ENCODE results near the gene OCLN.
"Not testable (repeated sequence)": the region's sequence is repeated elsewhere in the genome, so short reads cannot be mapped to it uniquely, and the experiment has no call there.

Gene OCLN

GRCh38 chr5:69528035-69528434 lies 35.4 kb downstream of the OCLN start:
- DNase-seq (ENCODE audit: low read depth): no peak

DNA sequence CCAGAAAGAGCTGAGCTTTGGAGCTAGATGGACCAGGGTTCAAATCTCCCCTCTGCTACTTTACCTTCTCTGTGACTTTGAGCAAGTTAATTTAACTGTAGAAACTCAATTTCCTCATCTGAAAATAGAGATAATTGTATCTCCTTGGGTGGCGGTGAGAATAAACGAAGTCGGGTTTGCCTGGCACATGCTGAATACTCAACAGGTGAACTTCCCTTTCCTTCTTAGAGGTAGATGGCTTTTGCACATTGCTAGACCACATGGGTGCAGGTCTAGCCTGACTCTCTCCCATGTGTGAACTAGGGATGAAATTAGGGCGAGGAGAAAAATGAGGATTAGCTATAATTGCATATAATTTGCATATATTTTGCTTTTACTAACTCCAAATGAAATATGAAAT lies 36.0 kb downstream of the OCLN start:
- DNase-seq (ENCODE audit: low read depth): no peak

- no peak for DNase-seq (ENCODE audit: low read depth)
Observed at GRCh38 chr5:69530561-69531405, 38.2 kb downstream of the OCLN start.

DNA sequence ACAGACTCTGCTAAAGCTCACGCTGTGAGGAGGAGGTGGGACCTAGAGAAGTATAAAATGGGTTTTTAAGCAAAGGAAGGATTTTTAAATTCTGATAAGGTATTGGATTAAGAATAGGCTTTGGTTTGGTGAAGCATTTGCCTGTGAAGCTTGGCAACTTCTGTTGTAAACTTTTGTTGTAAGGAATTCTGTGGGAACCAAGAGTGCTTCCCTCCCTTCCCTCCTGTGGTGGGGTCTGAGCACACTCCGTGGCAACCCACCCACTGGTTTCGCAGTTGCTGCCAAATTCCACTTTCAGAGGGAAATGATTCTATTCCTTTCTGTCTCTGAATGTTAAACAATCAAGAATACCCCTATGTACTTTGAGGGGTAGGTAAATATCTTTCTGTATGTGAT lies 38.8 kb downstream of the OCLN start:
- DNase-seq (ENCODE audit: low read depth): no peak

DNA sequence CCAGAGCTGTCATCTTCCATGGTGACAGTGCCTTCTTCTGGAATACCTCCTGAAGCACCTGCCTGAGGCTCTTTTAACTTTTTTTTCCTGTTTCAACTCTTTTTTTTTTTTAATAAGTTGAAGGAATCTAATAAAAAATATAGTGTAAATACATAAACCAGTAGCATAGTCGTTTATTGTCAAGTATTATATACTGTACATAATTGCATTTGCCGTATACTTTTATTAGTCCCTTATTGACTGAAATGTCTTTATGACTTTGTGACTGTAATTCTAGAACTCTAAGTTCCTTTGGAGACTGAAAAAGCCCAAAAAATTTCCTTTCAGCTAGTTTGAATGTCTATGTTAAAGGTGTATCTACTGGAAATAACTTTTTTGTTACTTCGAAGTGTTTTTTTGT lies 45.3 kb downstream of the OCLN start:
- DNase-seq (ENCODE audit: low read depth): not testable (repeated sequence)

GRCh38 chr5:69538735-69539134 lies 46.1 kb downstream of the OCLN start:
- not testable (repeated sequence) for DNase-seq (ENCODE audit: low read depth)

- DNase-seq (ENCODE audit: low read depth): not testable (repeated sequence)
Observed at GRCh38 chr5:69541347-69541746, 48.8 kb downstream of the OCLN start.

DNA sequence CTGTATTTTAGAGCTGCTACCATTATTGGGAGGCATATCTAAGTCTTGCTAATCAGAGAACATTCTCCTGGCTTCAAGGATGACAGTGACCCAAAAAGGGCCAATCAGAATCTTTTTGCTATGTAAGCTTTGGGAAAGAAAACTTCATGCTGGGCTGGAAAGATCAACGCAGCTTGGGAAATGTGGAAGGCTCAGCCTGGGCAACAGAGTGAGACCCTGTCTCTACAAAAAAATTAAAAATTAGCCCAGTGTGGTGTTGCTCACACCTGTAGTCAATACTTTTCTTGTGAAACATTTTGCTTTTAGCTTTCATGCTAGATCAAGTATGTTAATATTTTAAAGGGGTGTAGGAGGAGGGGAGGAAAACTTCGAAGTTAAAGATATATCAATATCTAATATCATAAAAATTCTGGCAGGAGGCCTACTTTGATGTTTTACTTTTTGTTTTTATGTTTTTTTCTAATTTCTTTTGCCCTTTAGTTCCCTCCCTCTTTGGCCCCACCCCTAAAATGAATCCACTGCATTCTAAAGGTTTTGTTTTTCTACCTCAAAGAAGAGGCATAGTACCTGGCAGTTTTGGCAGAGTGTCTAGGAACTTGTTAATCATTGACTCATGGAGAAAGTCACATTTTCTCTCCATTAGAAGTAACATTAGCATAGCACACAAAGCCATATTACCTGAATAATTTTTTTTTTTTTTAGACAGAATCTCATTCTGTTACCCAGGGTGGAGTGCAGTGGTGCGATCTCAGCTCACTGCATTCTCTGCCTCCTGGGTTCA lies 50.4 kb downstream of the OCLN start:
- DNase-seq (ENCODE audit: low read depth): not testable (repeated sequence)

GRCh38 chr5:69544602-69545001 lies 52.0 kb downstream of the OCLN start:
- not testable (repeated sequence) for DNase-seq (ENCODE audit: low read depth)

DNA sequence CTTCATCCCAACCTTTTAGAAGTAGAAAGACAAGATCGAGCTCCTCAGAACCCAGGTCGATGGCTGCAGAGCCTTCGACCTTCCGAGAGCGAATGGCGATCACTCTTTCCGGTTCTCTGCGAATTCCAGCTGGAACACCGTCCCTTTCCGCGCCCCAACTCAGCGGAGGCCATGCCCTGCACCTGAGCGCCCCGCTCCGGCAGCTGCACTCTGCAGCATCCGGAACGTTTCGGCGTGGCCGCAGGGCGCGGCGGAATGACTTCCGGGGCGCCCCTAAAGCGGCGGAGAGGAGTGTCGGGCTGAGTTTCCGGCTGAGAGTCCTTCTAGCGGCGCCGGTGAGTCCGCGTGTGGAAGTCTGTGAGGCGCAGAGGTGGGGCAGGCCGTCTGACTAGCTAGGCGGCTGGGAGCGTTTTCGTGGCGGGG lies 67.3 kb downstream of the OCLN start, which contains the start of gene GTF2H2C:
Gene GTF2H2C (plus strand): TSS at position 284 of the 423 bp plus-strand sequence. CDS start 4,942 bp downstream, outside the sequence.
- peak; percentile 34 for DNase-seq (ENCODE audit: low read depth)

DNA sequence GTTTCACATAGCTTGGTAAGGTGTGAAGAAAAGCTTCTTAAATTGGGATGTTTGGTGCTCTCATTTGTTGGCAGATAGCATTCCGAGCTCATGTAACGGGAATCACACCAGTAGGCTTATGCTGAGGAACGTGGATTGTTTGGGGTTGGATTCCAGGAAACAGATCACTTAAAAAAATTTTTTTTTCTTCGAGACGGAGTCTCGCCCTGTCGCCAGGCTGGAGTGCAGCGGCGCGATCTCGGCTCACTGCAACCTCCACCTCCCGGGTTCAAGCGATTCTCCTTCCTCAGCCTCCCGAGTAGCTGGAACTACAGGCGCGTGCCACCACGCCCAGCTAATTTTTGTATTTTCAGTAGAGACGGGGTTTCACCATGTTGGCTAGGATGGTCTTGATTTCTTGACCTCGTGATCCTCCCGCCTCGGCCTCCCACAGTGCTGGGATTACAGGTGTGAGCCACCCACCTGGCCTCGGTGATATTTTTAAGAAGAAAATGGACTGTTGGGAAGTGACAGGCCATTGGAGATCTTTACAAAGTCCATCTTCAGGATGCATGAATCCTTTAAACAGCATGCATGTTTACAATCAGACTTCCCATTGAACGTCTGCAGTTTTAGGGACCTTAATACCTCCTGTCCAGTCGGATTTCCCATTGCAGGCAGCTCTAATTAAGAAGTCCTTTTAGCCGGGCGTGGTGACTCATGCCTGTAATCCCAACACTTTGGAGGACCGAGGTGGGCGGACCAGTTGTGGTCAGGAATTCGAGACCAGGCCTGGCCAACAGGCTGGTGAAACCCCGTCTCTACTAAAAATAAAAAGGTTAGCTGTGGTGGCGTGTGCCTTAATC lies 68.2 kb downstream of the OCLN start:
- not testable (repeated sequence) for DNase-seq (ENCODE audit: low read depth)

DNA sequence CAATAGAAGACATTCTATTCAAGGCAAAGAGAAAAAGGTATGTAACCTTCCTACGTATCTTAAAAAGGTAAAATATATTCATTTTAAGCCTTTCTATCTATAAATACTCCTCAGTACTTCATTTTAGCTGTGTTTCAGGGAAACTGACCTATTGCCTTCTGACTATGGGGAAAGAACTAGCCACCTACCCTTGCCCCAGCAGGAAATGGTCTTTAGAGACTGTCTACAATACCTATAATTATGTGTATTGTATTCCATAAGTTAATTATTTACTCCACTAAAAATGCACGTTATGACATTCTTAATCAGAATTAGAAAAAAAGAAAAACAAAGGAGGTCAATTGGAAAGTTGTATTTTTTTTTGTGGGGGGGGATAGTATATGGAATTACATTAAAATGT lies 73.6 kb downstream of the OCLN start:
- DNase-seq (ENCODE audit: low read depth): not testable (repeated sequence)

DNA sequence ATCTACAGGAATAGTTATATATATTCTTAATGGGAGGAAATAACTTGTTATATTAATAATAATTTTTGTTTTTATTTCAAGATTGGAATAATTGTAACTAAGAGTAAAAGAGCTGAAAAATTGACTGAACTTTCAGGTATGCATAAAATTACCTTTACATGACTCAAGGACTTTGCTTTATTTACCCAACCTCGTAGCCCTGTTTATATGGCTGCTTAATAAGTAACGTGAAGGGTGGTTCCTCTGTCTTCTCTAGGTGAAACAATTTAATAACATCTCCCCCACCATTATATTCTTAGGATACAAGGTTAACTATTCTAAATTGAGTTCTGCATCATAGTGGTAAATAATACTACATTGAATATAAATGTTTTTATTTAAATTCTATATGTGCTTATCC lies 75.5 kb downstream of the OCLN start:
- DNase-seq (ENCODE audit: low read depth): not testable (repeated sequence)

- DNase-seq (ENCODE audit: low read depth): not testable (repeated sequence)
Observed at GRCh38 chr5:69583356-69583755, 90.8 kb downstream of the OCLN start.

- not testable (repeated sequence) for DNase-seq (ENCODE audit: low read depth)
Observed at GRCh38 chr5:69596114-69596840, 103.7 kb downstream of the OCLN start.

DNA sequence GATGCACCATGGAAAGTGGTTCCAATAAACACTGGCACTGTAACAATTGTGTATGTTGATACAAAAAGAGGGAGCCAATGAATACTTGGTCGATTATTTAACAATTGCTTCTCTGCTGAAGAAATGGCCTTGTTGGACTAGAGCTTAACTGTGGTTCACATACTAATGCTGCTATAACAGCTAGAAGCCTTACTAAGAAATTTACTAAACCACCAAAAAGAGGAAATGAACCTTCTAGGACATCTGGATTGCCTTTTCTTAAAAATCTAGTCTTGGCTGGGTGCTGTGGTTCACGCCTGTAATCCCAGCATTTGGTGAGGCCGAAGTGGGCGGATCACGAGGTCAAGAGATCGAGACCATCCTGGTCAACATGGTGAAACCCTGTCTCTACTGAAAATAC lies 109.4 kb downstream of the OCLN start:
- not testable (repeated sequence) for DNase-seq (ENCODE audit: low read depth)

GRCh38 chr5:69606839-69607238 lies 114.2 kb downstream of the OCLN start:
- DNase-seq (ENCODE audit: low read depth): not testable (repeated sequence)
